Ectodermal cell (in vitro differentiated cells): ENCODE data around the gene ANTXR1.
"Not testable (repeated sequence)": the region's sequence is repeated elsewhere in the genome, so short reads cannot be mapped to it uniquely, and the experiment has no call there.

ENCODE experiments used
- H3K27ac ChIP-seq: 2 replicates; pipeline ENCODE4 v1.7.0; 2013; ENCODE audit warnings: mild to moderate bottlenecking, low read depth, low read length; ENCODE audit not compliant: insufficient read depth, poor library complexity, severe bottlenecking
- H3K27me3 ChIP-seq: 2 replicates; pipeline ENCODE4 v1.7.0; 2013; ENCODE audit warnings: mild to moderate bottlenecking, low read length; ENCODE audit not compliant: insufficient read depth, control insufficient read depth, poor library complexity, severe bottlenecking
- H3K36me3 ChIP-seq: one replicate; pipeline ENCODE4 v1.7.0; 2013; ENCODE audit warnings: low read length; ENCODE audit not compliant: control insufficient read depth, insufficient read depth
- H3K4me1 ChIP-seq: one replicate; pipeline ENCODE4 v1.7.0; 2013; ENCODE audit warnings: low read length; ENCODE audit not compliant: control insufficient read depth, insufficient read depth
- H3K4me3 ChIP-seq: 2 replicates; pipeline ENCODE4 v1.7.0; 2013; ENCODE audit warnings: low read depth, low read length, control low read depth; ENCODE audit not compliant: insufficient read depth
- H3K9me3 ChIP-seq: 2 replicates; pipeline ENCODE4 v1.7.0; 2013; ENCODE audit warnings: mild to moderate bottlenecking, low read length, moderate library complexity; ENCODE audit not compliant: control insufficient read depth
- WGBS, 2 experiments: methylation state at CpG; one replicate each; pipeline ENCODE4 v1.1.7; 2013; ENCODE audit warnings: missing lambda C conversion rate in 2 of 2; 5-methylcytosine and 5-hydroxymethylcytosine counted together

ANTXR1 gene

GRCh38 chr2:69253611-69254301, 240.8 kb downstream of the ANTXR1 start:
- H3K27me3 ChIP-seq = no peaks in the 10 kb centered on the region
- no peak overlapping the region for H3K27ac ChIP-seq
- no peaks in the 10 kb centered on the region for H3K36me3 ChIP-seq
- WGBS, 2 experiments = 87 to 89% methylated on average over 7 to 8 of the region's 8 CpGs
- no peak overlapping the region for H3K4me3 ChIP-seq
- H3K4me1 ChIP-seq = no peaks in the 10 kb centered on the region
- no peaks in the 10 kb centered on the region for H3K9me3 ChIP-seq

- Histone ChIP-seq H3K27me3 (no peaks in the 10 kb centered on the region), H3K4me1 (no peaks in the 10 kb centered on the region), H3K36me3 (no peaks in the 10 kb centered on the region), H3K27ac (no peak overlapping the region), H3K4me3 (no peak overlapping the region), H3K9me3 (no peaks in the 10 kb centered on the region)
- 93 to 96% methylated on average over 3 of the region's 3 CpGs for WGBS, 2 experiments
Measured at GRCh38 chr2:69255760-69256159, 242.8 kb downstream of the ANTXR1 start.

- WGBS, 2 experiments = 94 to 96% methylated on average over 12 of the region's 12 CpGs
- H3K4me3 ChIP-seq, H3K27ac ChIP-seq, H3K27me3 ChIP-seq, H3K4me1 ChIP-seq, H3K9me3 ChIP-seq, H3K36me3 ChIP-seq: not testable (repeated sequence)
Measured at GRCh38 chr2:69259994-69260591, 247.1 kb downstream of the ANTXR1 start.

- H3K4me3 ChIP-seq = no peak overlapping the region
- H3K27ac ChIP-seq = no peak overlapping the region
- H3K4me1 ChIP-seq = no peaks in the 10 kb centered on the region
- no peaks in the 10 kb centered on the region for H3K27me3 ChIP-seq
- H3K36me3 ChIP-seq = no peaks in the 10 kb centered on the region
- no peaks in the 10 kb centered on the region for H3K9me3 ChIP-seq
Measured at GRCh38 chr2:69260666-69261065, 247.7 kb downstream of the ANTXR1 start.

GRCh38 chr2:69269330-69269729, 256.4 kb downstream of the ANTXR1 start:
- H3K27ac ChIP-seq = no peak overlapping the region
- no peaks in the 10 kb centered on the region for H3K27me3 ChIP-seq
- H3K36me3 ChIP-seq = no peaks in the 10 kb centered on the region
- no peak overlapping the region for H3K4me3 ChIP-seq
- H3K9me3 ChIP-seq = no peaks in the 10 kb centered on the region
- H3K4me1 ChIP-seq = no peaks in the 10 kb centered on the region
- WGBS, 2 experiments = 81 to 88% methylated on average over 4 of the region's 4 CpGs

GRCh38 chr2:69271831-69272257, 258.9 kb downstream of the ANTXR1 start:
- Histone ChIP-seq H3K36me3 (no peaks in the 10 kb centered on the region), H3K4me3 (no peak overlapping the region), H3K27me3 (no peaks in the 10 kb centered on the region), H3K9me3 (no peaks in the 10 kb centered on the region), H3K27ac (no peak overlapping the region), H3K4me1 (no peaks in the 10 kb centered on the region)
- 87 to 96% methylated on average over 3 of the region's 3 CpGs for WGBS, 2 experiments

GRCh38 chr2:69272803-69273471, 260.0 kb downstream of the ANTXR1 start:
- H3K27ac ChIP-seq = no peak overlapping the region
- H3K4me3 ChIP-seq = no peak overlapping the region
- no peaks in the 10 kb centered on the region for H3K36me3 ChIP-seq
- no peaks in the 10 kb centered on the region for H3K27me3 ChIP-seq
- WGBS, 2 experiments = 88% methylated on average over 9 of the region's 9 CpGs
- no peaks in the 10 kb centered on the region for H3K4me1 ChIP-seq
- H3K9me3 ChIP-seq = no peaks in the 10 kb centered on the region

GRCh38 chr2:69275490-69275889, 262.5 kb downstream of the ANTXR1 start:
- H3K4me1 ChIP-seq = no peaks in the 10 kb centered on the region
- H3K9me3 ChIP-seq = no peaks in the 10 kb centered on the region
- 90 to 91% methylated on average over 1 of the region's 1 CpG for WGBS, 2 experiments
- H3K4me3 ChIP-seq = no peak overlapping the region
- H3K27me3 ChIP-seq = no peaks in the 10 kb centered on the region
- H3K36me3 ChIP-seq = no peaks in the 10 kb centered on the region
- H3K27ac ChIP-seq = no peak overlapping the region

GRCh38 chr2:69278366-69278765, 265.4 kb downstream of the ANTXR1 start:
- Histone ChIP-seq H3K36me3 (no peaks in the 10 kb centered on the region), H3K4me1 (no peaks in the 10 kb centered on the region), H3K4me3 (no peak overlapping the region), H3K27ac (no peak overlapping the region), H3K27me3 (no peaks in the 10 kb centered on the region), H3K9me3 (no peaks in the 10 kb centered on the region)
- WGBS, 2 experiments = 91 to 94% methylated on average over 5 of the region's 5 CpGs

GRCh38 chr2:69279211-69279610, 266.2 kb downstream of the ANTXR1 start:
- no peaks in the 10 kb centered on the region for H3K4me1 ChIP-seq
- H3K4me3 ChIP-seq = no peak overlapping the region
- H3K36me3 ChIP-seq = no peaks in the 10 kb centered on the region
- no peaks in the 10 kb centered on the region for H3K27me3 ChIP-seq
- WGBS, 2 experiments = 90 to 100% methylated on average over 2 of the region's 2 CpGs
- no peak overlapping the region for H3K27ac ChIP-seq
- H3K9me3 ChIP-seq = no peaks in the 10 kb centered on the region
